HS-5 (cell line): Measurements from ENCODE around the gene PRSS48.
"Not testable (repeated sequence)": the region's sequence is repeated elsewhere in the genome, so short reads cannot be mapped to it uniquely, and the experiment has no call there.

Experiments used
- DNase-seq: peaks from one replicate; pipeline ENCODE4 v3.0.0-alpha.2; 2012; ENCODE audit warnings: low read depth

The PRSS48 gene, protein sequence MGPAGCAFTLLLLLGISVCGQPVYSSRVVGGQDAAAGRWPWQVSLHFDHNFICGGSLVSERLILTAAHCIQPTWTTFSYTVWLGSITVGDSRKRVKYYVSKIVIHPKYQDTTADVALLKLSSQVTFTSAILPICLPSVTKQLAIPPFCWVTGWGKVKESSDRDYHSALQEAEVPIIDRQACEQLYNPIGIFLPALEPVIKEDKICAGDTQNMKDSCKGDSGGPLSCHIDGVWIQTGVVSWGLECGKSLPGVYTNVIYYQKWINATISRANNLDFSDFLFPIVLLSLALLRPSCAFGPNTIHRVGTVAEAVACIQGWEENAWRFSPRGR

DNA sequence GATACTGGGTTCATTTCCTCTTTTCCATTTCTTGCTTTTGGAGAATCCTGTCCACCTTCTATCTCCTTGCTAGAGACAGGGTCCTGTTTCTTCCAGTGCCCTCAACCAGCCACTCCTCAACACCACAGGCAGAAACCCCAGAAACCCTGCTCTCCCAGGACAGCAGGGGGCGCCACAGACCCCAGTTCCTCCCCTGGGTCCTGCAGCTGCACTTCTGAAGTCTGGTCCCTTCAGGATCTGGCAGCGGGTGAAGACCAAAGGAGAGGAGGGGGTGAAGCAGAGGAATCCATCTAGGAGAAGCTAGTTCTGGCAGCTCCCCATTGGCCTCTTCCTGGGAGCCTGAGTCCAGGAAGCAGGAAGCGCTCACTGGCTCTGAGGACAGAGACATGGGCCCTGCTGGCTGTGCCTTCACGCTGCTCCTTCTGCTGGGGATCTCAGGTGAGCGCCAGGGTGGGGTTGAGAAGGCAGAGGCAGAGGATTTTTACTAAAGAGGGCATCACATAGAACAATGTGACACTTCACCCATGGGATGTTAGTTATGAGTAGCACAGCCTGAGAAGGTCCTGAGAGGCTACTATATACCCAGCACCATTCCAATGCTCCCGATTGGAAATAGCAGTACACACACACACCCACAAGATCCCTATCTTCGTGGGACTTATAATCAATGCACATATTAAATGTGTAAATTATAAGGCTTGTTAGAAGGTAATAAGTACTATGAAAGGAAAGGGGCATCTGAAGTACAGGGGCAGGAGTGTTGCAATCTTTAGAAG lies at the start of gene PRSS48:
Gene PRSS48, plus strand, starts transcription at position 375 of the 776 bp plus-strand sequence. Its CDS starts 12 bp downstream, at position 387.
- DNase-seq = no peak

DNA sequence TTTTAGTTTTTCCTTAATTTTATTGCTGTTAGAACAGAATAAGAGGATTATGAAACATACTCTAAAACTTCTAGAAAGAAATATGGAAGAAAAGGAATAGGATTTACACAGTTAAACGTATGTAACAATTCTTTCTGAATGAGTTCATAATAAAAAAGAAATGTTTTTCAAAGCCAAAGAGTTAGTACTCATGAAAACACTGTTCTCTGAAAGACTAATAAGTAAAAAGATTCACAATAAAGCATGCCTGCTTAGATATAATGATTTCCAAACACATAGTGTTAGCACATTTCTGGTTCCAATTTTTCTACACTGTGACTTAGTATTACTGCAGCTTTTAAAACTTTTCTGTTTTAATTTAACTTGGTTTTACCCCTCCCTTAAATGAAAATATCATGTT lies 49.8 kb upstream of the PRSS48 start:
- DNase-seq = no peak

DNA sequence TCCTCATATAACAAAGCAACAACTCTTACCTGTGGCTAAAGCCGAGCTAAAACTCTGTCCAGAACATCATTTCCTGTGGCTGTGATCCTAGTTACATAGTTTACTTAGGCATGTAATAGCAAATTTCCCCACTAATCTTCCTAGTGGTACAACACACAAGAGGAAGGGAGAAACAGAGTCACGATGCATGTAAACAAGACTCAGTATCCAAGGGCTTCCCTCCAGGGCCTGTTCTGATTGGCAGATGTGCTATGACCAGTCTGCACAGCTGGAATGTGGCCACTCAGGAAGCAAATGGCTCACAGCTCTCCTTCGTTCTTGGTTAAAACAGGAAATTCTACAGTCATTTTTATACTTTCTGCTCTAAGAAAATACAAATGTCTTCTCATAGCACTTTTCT lies 49.2 kb upstream of the PRSS48 start:
- DNase-seq = peak; percentile 37

DNA sequence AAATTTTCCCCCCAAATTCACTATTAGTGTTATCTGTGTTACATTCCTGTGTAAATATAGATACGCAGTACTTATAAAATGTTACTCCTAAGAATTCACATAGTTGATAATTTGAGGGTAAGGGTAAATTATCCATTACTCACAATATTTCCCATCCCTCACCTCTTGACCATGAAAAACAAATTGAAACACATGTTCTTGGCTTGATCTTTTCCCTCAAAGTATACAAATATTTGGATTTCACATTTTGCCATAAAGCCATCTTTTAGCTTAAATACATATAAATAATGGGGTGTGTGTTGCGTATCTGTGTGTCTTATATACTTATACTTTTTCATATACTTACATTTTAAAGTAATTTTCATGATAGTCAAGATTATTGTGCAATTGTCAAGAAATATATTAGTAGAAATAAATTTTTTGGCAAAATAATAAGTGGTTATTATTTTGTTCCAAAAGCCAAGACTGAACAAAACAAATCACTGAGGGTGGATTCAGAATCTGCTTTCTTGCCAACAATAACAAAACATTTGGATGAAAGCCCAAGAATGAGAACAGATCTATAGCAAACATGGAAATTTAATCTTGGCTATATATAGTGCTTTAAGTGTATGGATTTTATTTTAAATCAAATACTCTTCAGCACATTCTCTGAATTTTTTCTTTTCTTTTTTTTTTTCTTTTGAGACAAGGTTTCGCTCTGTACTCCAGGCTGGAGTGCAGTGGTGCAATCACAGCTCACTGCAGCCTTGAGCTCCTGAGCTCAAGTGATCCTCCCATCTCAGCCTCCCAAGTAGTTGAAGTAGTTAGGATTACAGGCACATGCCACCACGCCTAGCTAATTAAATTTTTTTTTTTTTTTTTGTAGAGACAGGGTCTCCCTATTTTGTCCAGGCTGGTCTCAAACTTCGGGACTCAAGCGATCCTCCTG lies 48.5 kb upstream of the PRSS48 start:
- peak; percentile 15 for DNase-seq

DNA sequence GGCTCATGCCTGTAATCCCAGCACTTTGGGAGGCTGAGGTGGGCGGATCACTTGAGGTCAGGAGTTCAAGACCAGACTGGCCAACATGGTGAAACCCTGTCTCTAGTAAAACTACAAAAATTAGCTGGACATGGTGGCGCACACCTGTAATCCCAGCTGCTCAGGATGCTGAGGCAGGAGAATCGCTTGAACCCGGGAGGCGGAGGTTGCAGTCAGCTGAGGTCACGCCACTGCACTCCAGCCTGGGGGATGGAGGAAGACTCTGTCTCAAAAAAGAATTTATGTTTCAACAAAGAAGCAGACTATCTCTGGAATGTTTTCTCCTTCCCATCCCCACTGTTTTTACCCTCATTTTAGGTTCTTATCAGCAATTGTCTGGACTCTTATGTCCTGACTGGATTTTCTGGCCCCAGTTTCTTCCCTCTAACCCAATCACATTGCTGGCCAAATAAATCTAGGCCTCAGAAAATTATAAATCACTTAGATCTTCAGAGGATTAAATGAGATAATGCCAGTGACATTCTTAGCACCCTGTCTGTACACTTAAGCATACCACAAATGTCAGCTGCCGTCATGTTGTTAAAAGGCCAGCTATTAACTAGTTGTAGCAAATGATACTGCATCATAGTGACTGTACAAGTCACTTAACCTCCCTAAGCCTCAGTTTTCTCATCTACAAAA lies 44.9 kb upstream of the PRSS48 start:
- DNase-seq = no peak

DNA sequence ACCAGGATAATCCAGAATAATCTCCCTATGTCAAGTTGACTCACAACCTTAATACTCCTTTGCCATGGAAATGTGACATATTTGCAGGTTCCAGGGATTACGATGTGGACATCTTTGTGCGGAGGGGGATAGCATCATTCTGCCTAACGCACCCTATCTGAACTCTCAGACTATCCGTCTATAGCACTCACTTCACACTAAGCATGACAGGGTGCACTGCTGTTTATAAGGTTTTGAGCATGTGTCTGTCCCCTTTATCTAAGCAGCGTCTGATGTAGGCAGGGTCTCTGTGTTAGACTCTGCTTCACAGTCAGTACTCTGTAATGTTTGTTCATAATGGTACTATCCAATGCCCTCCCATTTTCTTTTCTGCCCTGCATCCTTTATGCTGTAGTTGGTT lies 43.4 kb upstream of the PRSS48 start:
- DNase-seq = no peak

DNA sequence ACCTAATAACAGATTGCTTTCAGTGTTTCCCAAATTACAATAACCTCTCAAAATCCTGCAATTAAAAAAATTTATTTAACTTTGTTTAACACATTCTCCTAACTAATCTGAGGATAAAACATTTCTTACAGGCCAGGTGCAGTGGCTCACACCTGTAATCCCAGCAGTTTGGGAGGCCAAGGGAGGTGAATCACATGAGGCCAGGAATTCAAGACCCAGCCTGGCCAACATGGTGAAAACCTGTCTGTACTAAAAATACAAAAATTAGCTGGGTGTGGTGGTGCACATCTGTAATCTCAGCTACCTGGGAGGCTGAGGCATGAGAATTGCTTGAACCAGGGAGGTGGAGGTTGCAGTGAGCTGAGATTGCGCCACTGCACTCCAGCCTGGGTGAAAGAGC lies 41.6 kb upstream of the PRSS48 start:
- DNase-seq = not testable (repeated sequence)

DNA sequence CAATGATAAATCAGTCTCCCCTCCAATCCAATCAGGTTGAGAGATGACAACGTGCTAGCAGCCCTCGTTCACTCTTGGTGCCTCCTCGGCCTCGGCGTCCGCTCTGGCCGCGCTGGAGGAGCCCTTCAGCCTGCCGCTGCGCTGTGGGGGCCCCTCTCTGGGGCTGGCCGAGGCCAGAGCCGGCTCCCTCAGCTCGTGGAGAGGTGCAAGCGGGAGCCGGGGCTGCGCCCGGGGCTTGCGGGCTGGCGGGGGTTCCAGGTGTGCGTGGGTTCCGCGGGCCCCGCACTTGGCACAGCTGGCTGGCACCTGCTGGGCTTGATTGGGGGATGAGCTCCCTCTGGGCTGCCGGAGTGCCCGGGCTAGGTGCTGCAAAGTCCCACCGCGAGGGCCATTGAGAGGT lies 40.9 kb upstream of the PRSS48 start:
- DNase-seq = no peak

DNA sequence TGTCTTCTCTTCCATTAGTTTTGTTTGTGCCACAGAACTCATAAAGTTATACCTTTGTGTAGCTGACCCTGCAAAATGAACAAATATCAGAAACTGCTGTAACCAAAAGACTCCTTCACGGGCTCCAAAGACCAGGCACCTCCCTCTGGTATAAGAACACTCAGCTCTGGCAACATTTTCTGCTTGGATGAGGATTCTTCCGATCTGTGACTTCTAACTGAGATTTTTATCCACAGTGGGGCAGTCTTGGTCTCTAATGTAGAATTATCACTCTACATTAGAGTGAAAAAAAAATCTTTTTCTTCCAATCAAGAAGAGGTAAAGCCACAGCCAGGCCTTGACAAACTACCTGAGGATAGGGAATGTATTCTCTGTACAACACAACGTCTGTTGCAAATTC lies 38.5 kb upstream of the PRSS48 start:
- DNase-seq = no peak

DNA sequence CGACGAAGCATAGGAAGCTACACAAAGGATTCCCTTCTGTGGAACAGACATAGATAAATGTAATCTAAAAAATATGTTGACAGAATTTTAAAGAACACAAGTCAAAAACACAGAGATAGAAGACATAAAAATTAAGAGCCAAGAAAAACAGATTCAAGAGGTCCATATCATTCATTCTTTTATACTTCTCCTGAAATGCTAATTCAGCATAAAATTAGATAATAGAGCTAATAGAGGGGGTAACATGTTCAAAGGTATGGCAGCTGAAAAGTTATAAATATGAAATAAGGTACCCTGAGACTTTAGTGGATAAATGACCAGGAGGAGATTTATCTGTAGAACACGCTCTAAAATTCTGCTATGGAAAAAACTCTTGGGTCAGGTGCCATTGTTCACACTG lies 37.4 kb upstream of the PRSS48 start:
- no peak for DNase-seq

DNA sequence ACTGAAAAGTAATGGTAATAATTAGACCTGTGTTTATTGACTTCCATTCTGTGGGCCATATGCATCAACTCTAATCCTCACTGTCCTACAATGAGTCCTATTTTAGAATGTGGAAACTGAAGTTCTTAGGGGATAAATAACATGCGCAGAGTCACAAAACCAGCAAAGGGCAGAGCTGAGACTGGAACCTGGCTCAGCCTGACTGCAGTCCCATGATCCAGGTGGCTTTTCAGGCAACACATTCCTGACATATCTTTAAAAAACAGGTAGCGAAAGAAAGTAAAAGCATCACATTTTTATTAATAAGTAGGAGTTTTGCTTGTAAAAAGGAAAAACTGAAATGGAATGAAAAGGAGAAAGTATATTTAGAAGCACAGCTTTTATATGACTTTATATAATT lies 34.7 kb upstream of the PRSS48 start:
- no peak for DNase-seq

DNA sequence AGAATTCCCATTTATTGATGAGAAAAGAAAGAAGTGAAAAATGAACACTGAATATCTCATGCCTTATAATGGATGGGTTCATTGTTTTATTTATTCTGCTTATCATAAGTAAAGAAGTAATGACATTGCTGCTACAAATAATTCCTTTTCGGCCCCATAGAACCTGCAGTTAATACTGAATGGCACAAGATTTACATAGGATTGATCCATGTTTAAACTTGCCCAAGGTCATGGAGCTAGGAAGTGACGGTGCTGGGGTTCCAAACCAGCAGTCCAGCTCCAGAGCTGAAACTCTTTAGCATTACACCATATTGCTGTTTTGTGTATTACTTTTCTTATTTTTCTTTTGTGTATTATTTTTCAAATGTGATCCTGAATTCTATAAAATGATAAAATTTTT lies 30.2 kb upstream of the PRSS48 start:
- DNase-seq = no peak

DNA sequence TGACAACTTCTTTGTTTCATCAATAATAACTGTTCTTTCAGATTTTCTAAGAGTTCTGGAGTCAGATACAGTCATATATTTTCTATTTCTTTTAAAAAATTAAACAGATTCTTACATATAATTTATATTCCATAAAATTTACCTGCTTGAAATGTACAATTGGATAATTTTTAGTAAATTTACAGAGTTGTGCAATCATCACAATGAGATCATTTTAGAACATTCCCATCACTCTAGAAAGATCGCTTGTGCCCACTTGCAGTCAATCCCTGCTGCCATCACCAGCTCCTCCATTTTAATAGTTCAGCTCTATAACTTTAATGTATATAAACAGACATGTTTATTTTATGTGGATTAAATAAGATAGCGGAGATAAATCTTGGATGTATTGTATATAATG lies 29.6 kb upstream of the PRSS48 start:
- DNase-seq = no peak

DNA sequence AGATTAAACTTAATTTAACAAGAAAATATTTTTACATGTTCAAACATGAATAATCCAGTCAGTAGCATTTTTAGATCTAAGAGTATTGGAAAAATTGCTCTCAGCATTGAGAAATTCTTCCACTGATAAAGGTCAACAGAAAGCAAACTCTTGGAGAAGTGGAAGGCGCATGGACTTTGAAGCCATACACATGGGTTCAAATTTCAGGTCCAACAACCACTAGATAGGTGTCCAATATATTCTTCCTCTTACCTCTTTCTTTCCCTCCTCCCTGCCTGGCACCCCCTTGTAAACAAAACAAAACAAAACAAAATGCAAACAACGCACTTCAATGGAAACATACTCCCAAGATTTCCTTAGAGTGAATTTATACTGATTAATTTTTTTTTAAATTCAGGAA lies 28.4 kb upstream of the PRSS48 start:
- no peak for DNase-seq

DNA sequence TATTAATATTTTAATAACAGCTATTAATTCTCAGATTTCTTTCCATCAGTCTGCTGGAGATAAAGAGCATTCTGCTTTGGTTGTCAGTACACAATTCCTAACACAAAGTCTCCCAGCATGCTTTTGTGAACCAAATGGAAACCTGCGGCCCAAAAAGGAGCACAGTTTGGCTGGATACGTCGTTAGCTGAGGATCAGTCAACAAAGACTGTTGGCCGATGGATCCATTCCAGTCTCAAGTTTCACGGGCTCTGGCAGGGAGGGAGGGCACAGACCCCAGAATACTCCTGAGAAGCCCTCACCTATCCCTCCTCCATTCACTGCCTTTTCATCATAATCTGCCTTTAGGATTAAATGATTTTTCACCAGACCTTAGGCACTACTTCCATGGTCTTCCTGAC lies 26.3 kb upstream of the PRSS48 start:
- no peak for DNase-seq

DNA sequence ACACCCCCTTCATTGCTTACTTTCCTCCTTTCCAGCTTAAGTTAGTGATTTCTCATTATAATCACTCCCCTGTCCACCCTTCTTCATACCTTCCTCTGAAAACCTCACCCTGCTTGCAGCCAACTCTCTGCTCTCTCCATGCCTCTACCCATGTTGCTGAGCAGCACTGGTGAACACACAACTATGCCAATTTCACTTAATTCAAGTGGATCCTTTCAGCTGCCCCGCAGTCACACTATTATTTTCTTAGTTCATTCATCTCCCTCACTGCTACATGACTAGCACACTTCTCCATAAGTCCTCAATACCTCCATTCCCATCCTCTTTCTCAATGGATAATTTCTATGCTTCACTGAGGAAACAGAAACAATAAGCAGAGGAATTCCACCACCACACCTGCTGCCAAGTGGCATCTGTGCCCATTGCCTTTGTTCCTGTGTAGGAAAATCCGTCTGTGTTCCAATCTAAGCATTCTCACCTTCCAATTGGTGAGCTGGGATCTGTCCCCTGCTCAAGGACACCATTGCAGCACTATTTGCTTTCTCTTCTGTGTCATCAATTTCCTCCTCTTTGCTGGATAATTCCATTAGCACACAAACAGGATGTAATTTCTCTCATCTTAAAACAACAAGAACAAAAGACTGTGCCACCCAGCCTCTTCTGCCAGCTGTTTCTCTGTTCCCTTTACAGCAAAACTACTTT lies 25.2 kb upstream of the PRSS48 start:
- DNase-seq = no peak

DNA sequence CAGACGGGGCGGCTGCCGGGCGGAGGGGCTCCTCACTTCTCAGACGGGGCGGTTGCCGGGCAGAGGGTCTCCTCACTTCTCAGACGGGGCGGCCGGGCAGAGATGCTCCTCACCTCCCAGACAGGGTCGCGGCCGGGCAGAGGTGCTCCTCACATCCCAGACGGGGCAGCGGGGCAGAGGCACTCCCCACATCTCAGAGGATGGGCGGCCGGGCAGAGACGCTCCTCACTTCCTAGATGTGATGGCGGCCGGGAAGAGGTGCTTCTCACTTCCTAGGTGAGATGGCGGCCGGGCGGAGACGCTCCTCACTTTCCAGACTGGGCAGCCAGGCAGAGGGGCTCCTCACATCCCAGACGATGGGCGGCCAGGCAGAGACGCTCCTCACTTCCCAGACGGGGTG lies 21.7 kb upstream of the PRSS48 start:
- not testable (repeated sequence) for DNase-seq

DNA sequence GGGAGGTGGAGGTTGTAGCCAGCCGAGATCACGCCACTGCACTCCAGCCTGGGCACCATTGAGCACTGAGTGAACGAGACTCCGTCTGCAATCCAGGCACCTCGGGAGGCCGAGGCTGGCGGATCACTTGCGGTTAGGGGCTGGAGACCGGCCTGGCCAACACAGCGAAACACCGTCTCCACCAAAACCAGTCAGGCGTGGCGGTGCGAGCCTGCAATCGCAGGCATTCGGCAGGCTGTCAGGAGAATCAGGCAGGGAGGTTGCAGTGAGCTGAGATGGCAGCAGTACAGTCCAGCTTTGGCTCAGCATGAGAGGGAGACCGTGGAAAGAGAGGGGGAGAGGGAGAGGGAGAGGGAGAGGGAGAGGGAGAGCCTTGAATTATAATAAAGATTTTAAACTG lies 21.3 kb upstream of the PRSS48 start:
- DNase-seq = not testable (repeated sequence)

DNA sequence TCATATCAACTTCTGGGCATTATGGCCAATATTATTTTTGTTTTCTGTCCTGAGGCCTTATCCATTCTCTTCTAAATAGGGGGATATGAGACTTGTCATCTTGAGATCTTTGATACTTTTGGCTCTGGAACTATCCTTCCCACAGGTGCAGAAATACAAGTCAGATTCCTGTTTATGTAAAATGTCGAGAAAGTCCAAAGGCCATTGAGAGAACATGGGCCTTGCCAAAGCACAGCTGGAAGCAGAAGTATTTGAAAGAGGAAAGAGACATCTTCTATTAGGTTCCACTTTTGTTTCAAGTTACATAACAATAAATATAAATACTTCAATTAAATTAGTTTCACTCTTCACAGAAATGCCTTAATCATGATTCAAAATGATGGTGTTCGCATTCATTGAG lies 20.8 kb upstream of the PRSS48 start:
- DNase-seq = no peak

DNA sequence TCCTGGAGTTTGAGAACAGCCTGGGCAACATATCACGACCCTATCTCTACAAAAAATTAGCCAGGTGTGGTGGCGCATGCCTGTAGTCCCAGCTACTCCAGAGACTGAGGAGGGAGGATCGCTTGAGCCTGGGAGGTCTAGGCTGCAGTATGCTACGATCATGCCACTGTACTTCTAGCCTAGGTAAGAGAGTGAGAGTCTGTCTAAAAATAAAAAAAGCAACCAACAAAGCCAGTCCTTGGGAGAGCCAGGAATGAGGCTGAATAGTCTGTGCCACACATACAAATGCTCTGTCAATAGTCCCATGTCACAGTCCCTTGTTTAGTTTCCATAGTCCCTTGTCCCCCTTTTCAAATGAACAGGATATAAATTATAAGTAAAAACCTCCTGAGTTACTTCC lies 19.3 kb upstream of the PRSS48 start:
- no peak for DNase-seq

DNA sequence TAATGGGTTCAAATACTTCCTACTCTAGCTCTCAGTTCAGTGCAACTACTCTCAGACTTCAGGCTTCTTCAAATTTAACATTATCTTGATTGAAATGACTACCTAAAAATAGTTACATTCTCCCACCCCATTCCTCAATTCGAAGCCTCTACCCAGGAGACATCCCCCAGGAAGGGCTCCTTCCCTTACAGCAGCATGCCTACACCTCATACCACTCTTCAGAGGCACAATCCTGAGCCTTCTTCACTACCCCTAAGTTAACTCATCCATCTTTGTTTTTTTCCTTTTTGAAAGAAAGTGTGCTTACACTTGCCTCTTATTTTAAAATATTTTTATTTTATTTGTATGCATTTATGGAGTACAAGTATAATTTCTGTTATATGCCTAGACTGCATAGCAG lies 17.2 kb upstream of the PRSS48 start:
- DNase-seq = no peak
